GM18508 (cell line): ENCODE data around the gene SOX1.

Source experiments
- ATAC-seq: cut with Tn5 transposase; IDR thresholded peaks from one replicate; pipeline ENCODE4 v1.9.1; 2021; ENCODE audit warnings: moderate number of reproducible peaks; ENCODE audit not compliant: insufficient read depth, unreplicated experiment

Gene SOX1

GRCh38 chr13:112069845-112070251, 2.9 kb downstream of the SOX1 start:
- no peak for ATAC-seq

DNA sequence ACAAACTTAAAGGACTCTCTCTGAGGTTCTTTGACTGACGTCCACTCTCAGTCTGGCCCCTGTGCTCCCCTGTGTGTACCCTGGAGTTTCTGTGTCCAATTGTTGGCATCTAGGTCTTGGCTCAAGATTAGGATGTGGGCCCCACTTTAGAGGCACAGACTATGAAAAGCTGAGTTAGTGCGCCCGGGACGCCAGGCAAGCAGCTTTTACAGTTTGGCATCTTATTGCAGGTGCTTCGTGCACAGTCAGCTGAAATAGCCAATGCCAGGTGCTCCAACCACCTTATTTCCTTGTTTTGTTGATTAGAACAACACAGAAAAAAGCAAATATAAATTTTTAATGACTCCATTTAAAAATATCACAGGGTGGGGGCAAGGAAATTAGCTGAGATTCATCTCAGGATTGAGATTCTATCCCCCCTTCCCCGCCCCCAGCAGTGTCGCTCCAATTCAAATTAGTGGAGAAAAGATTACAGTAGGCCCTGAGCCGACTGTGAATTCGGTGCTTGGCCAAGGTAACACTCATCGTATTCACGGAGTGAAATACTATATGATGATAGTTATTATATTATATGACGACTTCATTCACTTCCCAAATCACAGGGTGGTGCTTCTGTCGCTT, 4.3 kb downstream of the SOX1 start:
- no peak for ATAC-seq

DNA sequence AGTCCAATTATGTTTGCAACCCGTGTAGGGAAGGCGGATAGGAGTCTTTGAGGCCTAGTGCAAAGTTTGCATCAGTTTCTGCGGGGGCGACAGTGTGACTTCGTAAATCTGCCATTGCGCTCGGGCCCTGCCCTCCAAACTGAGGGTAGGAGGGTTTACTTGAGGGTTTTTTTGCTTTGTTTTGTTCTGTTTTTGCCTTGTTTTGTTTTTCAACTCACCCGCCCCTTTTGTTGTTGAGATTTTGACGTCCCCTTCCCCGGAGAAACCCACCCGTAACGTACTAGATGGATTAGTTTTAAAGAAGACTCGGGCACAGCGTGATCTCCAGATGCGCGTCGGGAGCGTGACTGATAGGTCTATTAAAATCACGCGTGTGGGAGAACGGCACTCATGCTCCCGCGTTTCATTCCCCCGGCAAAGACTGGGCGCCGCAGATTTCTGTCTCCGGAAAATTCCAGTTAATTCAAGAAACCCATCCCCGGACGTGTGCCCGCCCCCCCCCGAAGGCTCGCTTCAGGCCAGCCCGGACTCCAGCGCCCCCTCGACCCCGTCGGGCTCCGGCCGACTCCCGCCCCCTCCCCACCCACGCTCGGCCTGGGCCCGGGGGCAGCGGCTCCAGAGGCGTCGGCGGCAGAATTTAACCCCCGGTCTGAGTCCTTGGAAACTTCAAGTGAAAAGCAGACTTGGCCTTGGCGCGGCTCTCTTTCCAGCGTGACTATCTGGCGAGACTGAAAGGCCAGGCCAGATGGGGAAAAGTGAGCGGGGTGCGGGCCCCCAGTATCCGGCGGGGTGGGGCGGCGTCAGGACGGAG, 5.0 kb downstream of the SOX1 start:
- no peak for ATAC-seq

- no peak for ATAC-seq
Measured at GRCh38 chr13:112072534-112073244, 5.7 kb downstream of the SOX1 start.

DNA sequence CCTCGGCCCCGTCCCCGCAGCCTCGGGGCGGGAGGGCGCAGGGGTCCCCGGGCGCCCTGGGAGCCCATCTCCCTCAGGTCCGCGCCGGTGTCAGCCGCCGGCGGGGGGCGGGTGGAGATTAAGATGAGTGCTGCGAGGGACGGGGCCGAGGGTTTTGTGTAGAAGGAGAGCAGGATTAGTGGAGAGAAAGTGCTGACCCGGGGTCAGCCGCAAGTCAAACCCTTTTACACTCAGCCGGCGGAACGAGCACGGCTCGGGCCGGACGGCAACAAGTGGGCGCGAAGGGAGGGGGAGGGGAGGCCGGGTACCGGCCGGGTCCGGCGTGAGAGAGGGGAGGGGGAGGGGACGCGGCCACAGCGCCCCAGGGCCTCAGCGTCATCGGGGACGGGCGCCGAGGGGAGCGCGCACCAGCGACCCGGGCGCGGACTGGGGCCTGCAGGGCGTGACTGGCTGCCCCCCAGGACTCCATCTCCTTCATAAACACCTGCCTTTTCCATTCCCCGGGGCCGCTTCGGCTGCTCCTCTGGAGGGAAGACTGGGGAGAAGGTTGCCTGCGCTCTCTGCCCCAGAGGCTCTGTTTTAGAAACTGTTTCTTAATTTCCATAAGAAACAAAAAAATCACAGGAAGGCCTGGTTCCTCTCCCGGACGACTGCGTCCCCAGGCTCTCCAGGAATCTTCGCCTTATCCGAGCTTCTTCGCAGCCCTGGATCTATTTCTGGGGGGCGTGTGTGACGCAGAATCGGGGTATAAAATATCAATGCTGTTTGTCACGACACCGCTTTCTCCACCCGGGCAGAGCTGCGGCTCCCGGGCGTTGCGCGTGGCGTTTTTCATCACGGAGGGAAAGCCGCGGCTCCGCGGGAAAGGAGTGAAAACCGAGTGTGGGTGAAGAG, 6.5 kb downstream of the SOX1 start:
- no peak for ATAC-seq

DNA sequence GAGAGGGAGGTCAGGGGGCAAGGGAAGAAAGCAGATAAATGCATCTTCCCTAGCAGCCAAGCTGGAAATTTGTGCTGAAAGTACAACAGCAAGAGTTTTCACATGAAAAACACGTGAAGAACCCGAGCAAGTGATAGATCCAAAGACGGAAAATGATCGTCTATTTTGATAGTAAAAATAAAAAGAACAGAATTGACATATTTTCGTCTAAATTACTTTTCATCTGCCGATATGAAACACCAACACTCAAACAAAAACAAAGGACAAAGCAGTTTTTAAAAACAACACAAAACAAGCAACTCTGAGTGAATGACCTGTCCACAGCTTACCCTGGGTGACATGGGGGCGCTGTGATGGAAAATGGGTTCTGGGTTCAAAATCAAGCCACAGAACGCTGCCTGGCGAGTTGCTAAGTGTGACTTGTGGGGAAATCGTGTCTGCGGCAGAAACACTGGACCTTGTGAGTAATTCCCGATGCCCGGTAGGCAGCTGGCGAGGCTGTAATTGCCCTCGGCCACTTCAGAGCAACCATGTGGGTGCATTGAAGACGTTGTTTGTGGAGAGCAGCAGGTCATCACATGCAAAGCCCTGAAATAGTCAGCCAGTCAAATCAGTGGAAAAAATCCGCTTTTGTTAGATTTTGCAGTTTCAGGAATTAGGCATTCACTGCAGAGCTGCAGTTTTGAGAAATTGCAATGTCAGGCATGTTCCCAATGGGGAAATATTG, 7.4 kb downstream of the SOX1 start:
- no peak for ATAC-seq

DNA sequence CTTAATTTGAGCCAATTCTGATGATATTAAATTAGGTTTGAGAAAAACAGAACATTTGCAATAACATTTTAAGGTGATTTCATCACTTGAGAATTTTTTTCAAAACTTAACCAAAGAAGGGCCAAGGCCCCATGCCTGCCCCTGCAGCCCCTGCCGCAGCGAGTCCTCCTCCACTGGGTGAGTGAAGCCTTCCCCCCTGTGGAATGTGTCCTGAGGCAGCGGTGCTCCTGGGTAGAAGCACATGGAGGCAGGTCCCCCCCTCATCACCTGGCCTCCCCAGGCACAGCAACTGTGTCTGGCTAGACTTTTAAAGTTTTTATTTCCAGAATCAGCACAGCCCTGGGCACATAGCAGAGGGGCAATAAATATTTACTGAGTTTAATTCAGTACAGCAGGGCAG, 10.8 kb downstream of the SOX1 start:
- no peak for ATAC-seq

- ATAC-seq, result no peak
Measured at GRCh38 chr13:112078216-112078615, 11.3 kb downstream of the SOX1 start.

GRCh38 chr13:112078879-112079531, 12.1 kb downstream of the SOX1 start:
- ATAC-seq, result no peak

- no peak for ATAC-seq
Measured at GRCh38 chr13:112079696-112080095, 12.7 kb downstream of the SOX1 start.

GRCh38 chr13:112083971-112084370, 17.0 kb downstream of the SOX1 start:
- ATAC-seq, result no peak

GRCh38 chr13:112092453-112092852, 25.5 kb downstream of the SOX1 start:
- no peak for ATAC-seq

DNA sequence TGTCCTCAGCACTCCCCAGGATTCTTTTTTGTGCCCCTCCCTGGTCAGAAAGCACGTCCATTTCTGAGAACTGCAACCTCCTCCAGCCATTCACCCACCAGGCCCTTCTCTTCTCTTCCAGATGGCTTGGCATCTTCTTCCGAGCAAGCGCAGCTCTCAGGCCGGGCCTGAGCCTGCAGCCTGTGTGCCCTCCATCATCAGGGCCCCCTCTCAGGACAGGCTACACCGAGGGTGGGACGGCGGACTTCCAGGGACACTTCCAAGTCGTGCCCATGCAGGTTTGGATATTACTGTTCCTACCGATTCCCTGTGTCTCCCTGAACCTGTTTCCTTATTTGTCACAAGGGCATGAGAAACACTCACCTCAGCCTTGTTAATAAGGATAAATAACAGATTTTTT, 28.4 kb downstream of the SOX1 start:
- ATAC-seq, result no peak

DNA sequence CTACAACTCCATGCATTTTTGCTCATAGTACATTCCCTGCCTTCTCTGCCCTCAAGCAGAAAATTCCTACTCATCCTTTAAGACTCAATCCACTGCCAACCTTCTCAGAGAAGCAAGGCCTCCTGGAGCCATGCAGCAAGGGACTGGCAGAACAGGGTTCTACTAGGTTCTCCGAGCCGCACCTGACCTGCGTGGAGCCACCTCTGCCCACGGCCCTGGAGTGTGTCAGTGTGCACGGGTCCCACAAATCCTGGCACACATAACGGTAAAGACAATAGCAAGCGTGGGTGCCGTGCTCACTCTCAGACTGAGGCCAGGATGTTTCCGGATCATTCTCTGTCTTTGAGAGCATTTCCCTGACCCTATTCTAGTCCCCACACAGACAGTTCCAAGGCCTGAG, 30.0 kb downstream of the SOX1 start:
- ATAC-seq, result no peak

- ATAC-seq, result no peak
Measured at GRCh38 chr13:112097770-112098169, 30.8 kb downstream of the SOX1 start.

GRCh38 chr13:112098699-112099098, 31.8 kb downstream of the SOX1 start:
- no peak for ATAC-seq

- no peak for ATAC-seq
Measured at GRCh38 chr13:112101360-112101930, 34.5 kb downstream of the SOX1 start.

- no peak for ATAC-seq
Measured at GRCh38 chr13:112102243-112102642, 35.3 kb downstream of the SOX1 start.

DNA sequence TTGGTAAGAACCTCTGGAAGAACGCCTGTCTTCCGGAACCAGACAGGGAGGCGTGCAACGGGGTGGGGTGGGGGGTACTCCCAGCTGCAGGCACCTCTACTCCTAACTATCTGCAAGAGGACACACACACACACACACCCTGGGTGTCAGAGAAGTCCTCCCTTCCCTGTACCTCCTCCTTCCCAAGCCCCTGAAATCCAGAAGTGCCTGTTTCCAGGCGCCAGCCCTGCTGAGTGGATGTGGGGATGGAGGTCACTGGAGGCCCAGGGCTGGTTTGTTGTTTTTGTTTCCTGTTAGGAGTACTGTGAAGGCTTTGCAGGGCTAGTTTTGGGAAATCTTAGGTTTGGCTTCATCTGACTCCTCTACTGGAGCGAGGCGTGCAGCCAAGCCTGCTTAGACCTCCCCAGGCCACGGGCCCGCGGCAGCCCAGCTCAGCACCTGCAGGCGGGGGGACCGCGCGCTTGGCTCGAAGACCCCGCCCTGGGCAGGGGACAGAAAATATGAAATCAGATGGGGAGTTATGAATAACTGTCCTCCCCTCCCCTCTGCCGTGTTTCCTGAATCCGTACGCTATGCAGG, 36.4 kb downstream of the SOX1 start:
- no peak for ATAC-seq
